Suprapubic skin (tissue), 3 donors: ENCODE measurements around the gene TENM3.

ENCODE experiments used
- EP300 ChIP-seq: sonication (generic); formaldehyde crosslinking; IDR thresholded peaks from one replicate; pipeline ENCODE4 v1.6.1; 2017; ENCODE audit warnings: antibody characterized with exemption
- POLR2A ChIP-seq, 2 donors: fragments of 450-650 bp; IDR thresholded peaks; one replicate each; pipeline ENCODE4 v1.6.1; 2017; ENCODE audit warnings: antibody characterized with exemption in 2 of 2, mild to moderate bottlenecking in 2 of 2, moderate library complexity in 2 of 2
- TF ChIP-seq, protein P1 (sequence below), 2 donors: fragments of 200-600 bp in 1 of 2; fragments of 450-650 bp in 1 of 2; sonication (generic) in 1 of 2; IDR thresholded peaks; one replicate each; pipeline ENCODE4 v1.5.1; 2016 to 2019; ENCODE audit warnings: antibody characterized with exemption in 2 of 2, mild to moderate bottlenecking in 1 of 2, moderate library complexity in 1 of 2

DNA sequence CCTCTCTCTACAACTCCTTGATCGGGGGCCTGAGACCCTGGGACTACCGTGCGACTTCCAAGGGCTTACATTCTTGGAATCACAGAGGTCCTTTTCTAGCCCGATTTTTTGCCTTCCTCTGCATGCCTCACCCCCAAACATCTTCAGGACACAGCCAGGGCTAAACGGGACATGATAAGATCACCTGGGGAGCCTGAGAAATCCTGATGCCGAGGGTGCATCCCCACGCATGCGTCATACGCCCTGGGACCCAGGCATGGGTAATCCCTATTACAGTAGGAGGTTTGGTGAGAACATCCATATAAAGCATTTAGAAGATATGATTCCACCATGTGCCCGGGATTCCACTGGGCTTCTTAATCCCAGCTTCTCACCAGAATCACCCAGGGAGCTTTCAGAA lies 596.9 kb downstream of the TENM3 start:
- TF ChIP-seq, protein P1, sequence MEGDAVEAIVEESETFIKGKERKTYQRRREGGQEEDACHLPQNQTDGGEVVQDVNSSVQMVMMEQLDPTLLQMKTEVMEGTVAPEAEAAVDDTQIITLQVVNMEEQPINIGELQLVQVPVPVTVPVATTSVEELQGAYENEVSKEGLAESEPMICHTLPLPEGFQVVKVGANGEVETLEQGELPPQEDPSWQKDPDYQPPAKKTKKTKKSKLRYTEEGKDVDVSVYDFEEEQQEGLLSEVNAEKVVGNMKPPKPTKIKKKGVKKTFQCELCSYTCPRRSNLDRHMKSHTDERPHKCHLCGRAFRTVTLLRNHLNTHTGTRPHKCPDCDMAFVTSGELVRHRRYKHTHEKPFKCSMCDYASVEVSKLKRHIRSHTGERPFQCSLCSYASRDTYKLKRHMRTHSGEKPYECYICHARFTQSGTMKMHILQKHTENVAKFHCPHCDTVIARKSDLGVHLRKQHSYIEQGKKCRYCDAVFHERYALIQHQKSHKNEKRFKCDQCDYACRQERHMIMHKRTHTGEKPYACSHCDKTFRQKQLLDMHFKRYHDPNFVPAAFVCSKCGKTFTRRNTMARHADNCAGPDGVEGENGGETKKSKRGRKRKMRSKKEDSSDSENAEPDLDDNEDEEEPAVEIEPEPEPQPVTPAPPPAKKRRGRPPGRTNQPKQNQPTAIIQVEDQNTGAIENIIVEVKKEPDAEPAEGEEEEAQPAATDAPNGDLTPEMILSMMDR (IDR thresholded peaks at IDR 0.05) = no peak
- no peak for TF ChIP-seq POLR2A (IDR thresholded peaks at IDR 0.05)
- TF ChIP-seq EP300 = no peak
